ENCODE data around the gene CREB5.
A peak's percentile ranks its signal among the peaks of the same experiment; 100 is the strongest.

CREB5 gene

DNA sequence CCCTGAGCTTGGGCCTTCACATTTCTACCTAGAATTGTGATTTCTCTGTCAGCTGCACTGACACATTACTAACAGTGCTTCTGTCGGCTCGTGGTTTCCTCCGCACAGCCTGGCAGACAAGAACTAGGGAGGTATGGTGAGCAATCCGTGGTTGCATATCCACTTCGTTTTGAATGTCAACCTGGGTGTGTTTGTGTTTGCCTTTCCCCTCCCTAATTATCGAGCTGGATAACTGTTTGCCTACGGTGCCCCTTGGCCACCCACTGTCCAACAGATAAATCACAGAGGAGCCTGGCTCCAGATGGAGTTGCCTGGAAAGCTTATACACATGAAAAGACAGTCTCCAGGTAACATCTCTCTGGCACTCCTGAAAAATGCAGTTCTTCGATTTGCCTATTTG is 317.0 kb downstream of the CREB5 start:
- DNase-seq (ENCODE audit: low spot score): no peak

DNA sequence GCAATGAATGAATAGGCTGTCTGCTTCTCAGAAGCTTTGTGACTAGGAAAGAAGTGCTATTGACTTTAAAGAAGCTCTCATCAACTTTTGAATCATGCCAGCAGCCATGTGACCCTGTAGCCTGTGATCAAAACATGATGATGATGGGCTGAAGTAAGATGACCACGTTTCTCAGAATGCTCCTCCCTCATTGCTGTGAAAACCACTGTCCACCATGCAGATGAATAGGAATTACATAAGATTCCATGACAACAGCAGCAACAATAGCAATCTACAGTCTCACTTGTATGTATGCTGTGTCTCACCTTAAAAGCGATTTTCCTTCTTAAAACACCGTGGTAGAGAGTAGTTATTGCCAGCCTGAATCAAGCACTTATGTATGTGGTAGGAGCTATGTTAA is 317.4 kb downstream of the CREB5 start:
- DNase-seq (ENCODE audit: low spot score): no peak
- no peak overlapping the region for H3K27ac ChIP-seq (ENCODE audit: poor library complexity, severe bottlenecking)

More for the DNA sequence above, 317.0 kb downstream of the CREB5 start:
- no peak for ATAC-seq (ENCODE audit: low read depth)
- Histone ChIP-seq H3K27me3 (ENCODE audit: insufficient read depth, poor library complexity, severe bottlenecking) (no peaks in the 10 kb centered on the region), H3K4me1 (ENCODE audit: insufficient read depth, poor library complexity, severe bottlenecking) (peaks cover 7% of the 10 kb centered on the region), H3K27ac (ENCODE audit: poor library complexity, severe bottlenecking) (no peak overlapping the region), H3K9me3 (ENCODE audit: severe bottlenecking) (no peaks in the 10 kb centered on the region), H3K36me3 (ENCODE audit: low read depth) (peaks cover 6% of the 10 kb centered on the region; the same call in 1 of the 2 replicates), H3K4me3 (ENCODE audit: severe bottlenecking) (no peak overlapping the region)
- TF ChIP-seq, protein P1, sequence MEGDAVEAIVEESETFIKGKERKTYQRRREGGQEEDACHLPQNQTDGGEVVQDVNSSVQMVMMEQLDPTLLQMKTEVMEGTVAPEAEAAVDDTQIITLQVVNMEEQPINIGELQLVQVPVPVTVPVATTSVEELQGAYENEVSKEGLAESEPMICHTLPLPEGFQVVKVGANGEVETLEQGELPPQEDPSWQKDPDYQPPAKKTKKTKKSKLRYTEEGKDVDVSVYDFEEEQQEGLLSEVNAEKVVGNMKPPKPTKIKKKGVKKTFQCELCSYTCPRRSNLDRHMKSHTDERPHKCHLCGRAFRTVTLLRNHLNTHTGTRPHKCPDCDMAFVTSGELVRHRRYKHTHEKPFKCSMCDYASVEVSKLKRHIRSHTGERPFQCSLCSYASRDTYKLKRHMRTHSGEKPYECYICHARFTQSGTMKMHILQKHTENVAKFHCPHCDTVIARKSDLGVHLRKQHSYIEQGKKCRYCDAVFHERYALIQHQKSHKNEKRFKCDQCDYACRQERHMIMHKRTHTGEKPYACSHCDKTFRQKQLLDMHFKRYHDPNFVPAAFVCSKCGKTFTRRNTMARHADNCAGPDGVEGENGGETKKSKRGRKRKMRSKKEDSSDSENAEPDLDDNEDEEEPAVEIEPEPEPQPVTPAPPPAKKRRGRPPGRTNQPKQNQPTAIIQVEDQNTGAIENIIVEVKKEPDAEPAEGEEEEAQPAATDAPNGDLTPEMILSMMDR (IDR thresholded peaks at IDR 0.05; ENCODE audit: poor library complexity, severe bottlenecking): no peak

DNA sequence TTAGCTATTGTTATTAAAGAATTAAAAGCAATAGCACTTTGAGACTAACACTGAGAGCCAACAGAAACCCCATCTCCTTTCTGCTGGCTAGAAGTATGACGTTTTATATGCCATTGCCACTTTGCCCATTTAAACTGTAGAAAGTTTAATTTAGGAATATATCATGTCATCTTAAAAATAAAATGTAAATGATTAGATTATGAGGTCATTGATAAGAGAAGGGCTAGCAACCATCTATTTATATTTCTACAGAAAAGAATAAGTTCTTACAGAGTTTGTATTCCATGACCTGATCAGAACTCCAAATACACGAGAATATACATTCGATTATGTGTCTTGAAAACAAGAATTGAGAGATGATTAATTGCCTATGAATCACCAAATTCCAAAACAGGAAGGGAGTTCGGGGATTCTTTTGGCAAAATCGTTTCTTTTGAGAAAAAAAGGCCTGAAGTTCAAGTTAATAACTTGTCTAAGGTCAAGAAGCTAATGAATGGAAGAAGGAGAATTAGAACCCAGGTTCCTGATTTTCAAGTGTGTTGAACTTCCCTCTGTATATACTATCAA is 318.9 kb downstream of the CREB5 start:
- H3K4me3 ChIP-seq (ENCODE audit: severe bottlenecking): no peak overlapping the region
- H3K9me3 ChIP-seq (ENCODE audit: severe bottlenecking): no peaks in the 10 kb centered on the region
- H3K27ac ChIP-seq (ENCODE audit: poor library complexity, severe bottlenecking): no peak overlapping the region
- H3K27me3 ChIP-seq (ENCODE audit: insufficient read depth, poor library complexity, severe bottlenecking): no peaks in the 10 kb centered on the region
- TF ChIP-seq, protein P1 (IDR thresholded peaks at IDR 0.05; ENCODE audit: poor library complexity, severe bottlenecking): no peak
- H3K4me1 ChIP-seq (ENCODE audit: insufficient read depth, poor library complexity, severe bottlenecking): peaks cover 7% of the 10 kb centered on the region
- DNase-seq (ENCODE audit: low spot score) (no peak), ATAC-seq (ENCODE audit: low read depth) (no peak)
- H3K36me3 ChIP-seq (ENCODE audit: low read depth): no peaks in the 10 kb centered on the region

More for the DNA sequence above, 317.4 kb downstream of the CREB5 start:
- Histone ChIP-seq H3K4me1 (ENCODE audit: insufficient read depth, poor library complexity, severe bottlenecking) (peaks cover 7% of the 10 kb centered on the region), H3K27me3 (ENCODE audit: insufficient read depth, poor library complexity, severe bottlenecking) (no peaks in the 10 kb centered on the region), H3K36me3 (ENCODE audit: low read depth) (peaks cover 1% of the 10 kb centered on the region; the same call in 1 of the 2 replicates), H3K4me3 (ENCODE audit: severe bottlenecking) (no peak overlapping the region), H3K9me3 (ENCODE audit: severe bottlenecking) (no peaks in the 10 kb centered on the region)
- ATAC-seq (ENCODE audit: low read depth): no peak
- TF ChIP-seq, protein P1 (IDR thresholded peaks at IDR 0.05; ENCODE audit: poor library complexity, severe bottlenecking): no peak

DNA sequence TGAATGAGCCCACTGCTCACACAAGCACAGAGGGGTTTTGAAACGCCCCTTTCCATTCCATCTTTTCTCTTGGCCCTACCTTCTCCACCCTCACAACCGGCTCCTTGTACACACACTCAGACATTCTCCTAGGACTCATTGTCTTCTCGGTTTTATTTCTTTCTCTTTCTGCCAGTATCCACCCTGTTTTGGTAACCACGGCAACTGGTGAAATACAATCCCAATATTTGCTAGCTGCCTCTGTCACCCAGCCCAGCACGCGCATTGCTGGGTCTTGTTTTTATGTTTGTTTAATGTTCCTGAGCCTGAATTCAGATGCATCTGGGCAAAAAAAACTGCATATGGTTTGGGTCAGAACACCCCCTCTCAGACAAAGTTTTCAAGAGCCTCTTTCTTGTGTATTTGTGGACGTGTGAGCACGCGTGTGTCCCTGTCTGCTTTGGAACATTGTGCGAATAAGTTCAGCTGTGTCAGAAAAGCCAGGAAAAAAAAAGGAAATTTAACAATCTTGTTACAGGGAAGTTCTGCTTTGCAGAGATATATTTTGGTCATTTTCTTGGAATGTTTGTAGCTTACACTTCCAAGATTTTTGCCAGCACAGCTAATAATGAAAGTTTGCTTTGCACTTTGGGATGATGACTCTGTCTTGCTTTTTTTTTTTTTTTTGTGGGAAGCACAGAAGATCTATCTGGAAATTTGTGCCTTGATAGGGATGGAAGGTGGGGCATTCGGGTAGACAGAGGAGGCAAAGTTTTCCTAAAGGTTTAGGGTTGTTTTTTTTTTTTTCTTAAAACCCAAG is 320.0 kb downstream of the CREB5 start:
- Histone ChIP-seq H3K27me3 (ENCODE audit: insufficient read depth, poor library complexity, severe bottlenecking) (no peaks in the 10 kb centered on the region), H3K9me3 (ENCODE audit: severe bottlenecking) (no peaks in the 10 kb centered on the region), H3K4me1 (ENCODE audit: insufficient read depth, poor library complexity, severe bottlenecking) (peaks cover 7% of the 10 kb centered on the region), H3K36me3 (ENCODE audit: low read depth) (no peaks in the 10 kb centered on the region), H3K27ac (ENCODE audit: poor library complexity, severe bottlenecking) (no peak overlapping the region), H3K4me3 (ENCODE audit: severe bottlenecking) (no peak overlapping the region)
- no peak for DNase-seq (ENCODE audit: low spot score)
- ATAC-seq (ENCODE audit: low read depth): peak; percentile 40; the same call in 1 of the 3 replicates
- TF ChIP-seq, protein P1 (IDR thresholded peaks at IDR 0.05; ENCODE audit: poor library complexity, severe bottlenecking): no peak

DNA sequence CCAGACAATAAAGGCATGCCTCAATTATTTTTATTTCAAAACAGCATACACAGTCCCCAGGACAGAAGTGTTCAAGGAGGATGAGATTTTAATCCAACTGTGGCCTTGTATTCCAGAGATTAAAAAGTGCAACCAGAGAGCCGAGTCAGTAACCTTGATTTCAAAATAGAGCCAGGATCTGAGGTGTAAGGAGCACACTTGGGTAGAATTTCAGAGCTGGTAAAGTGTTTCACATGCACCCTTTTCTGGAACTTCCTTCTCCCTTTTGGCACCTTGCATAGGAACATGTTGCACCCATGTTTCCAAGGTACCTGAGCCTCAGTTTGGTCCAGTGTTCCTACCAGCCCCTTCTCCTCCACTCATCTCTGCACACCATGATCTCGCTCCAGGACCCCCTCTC is 320.7 kb downstream of the CREB5 start:
- H3K27me3 ChIP-seq (ENCODE audit: insufficient read depth, poor library complexity, severe bottlenecking): no peaks in the 10 kb centered on the region
- no peak overlapping the region for H3K4me3 ChIP-seq (ENCODE audit: severe bottlenecking)
- DNase-seq (ENCODE audit: low spot score) (no peak), ATAC-seq (ENCODE audit: low read depth) (no peak)
- H3K27ac ChIP-seq (ENCODE audit: poor library complexity, severe bottlenecking): no peak overlapping the region
- H3K36me3 ChIP-seq (ENCODE audit: low read depth): no peaks in the 10 kb centered on the region
- TF ChIP-seq, protein P1 (IDR thresholded peaks at IDR 0.05; ENCODE audit: poor library complexity, severe bottlenecking): no peak
- H3K9me3 ChIP-seq (ENCODE audit: severe bottlenecking): no peaks in the 10 kb centered on the region
- H3K4me1 ChIP-seq (ENCODE audit: insufficient read depth, poor library complexity, severe bottlenecking): peaks cover 13% of the 10 kb centered on the region

All from RWPE2 (cell line).